ENCODE results near the gene EGLN2.
A peak's percentile ranks its signal among the peaks of the same experiment; 100 is the strongest.
"Not testable (repeated sequence)": the region's sequence is repeated elsewhere in the genome, so short reads cannot be mapped to it uniquely, and the experiment has no call there.

Gene EGLN2

DNA sequence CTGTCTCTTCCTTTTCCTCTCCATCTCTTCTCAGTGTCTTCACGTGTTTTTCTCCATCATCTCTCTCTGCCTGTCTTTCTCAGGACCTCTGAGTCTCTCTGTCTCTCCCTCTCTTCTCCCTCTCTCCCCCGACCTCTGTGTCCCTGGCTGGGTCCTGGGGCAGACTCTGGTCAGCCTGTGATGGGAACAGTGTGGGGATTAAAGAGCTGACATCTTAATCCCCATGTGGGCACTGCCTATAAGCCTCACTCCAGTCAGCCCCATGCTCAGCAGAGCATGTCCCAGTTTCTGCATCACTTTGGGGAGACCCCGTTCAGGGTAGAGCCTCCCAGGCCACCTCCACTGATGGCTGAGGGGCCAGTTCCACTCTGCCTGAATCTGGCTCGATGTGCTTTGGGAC is 16.2 kb downstream of the EGLN2 start:
- DNase-seq (ENCODE audit: low read depth in 1 of 2, low spot score in 1 of 2), result no peak

DNA sequence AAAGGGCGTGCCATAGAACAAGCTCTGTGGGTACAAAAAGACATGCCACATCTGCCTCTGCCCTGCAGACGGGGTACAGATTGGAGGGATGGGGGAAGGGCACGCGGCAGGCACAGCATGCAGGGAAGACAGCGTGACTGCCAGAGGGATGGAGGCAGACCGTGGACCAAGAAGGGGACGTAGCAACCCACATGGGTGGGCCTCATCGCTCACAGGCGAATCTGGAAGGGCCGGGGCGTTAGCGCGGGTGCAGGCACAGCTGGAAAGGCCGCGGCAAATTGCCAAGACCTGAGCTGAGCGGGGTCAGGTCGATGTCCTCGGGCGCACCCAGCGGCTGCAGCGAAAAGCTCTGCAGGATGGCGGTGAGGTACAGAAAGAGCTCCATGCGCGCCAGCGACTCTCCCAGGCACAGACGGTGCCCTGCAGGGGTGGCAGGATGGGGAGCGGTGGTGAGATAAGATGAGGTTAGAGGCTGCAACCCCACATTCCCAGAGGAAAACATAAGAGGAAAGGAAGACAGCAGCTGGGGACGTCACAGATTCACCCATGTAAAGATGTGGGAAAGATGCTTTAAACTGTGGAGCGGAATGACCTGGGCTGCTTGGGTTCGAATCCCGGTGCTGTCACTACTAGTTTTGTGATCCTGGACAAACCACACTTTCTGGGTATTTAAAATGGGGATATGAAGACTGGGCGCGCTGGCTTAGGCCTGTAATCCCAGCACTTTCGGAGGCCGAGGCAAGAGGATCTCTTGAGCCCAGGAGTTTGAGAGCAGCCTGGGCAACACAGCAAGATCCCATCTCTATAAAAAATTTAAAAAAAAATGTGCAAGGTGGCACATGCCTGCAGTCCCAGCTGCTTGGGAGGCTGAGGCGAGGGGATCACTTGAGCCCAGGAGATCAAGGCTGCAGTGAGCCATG is 19.7 kb downstream of the EGLN2 start:
- peak; percentile 55 to 67 for DNase-seq (ENCODE audit: low read depth in 1 of 2, low spot score in 1 of 2)

DNA sequence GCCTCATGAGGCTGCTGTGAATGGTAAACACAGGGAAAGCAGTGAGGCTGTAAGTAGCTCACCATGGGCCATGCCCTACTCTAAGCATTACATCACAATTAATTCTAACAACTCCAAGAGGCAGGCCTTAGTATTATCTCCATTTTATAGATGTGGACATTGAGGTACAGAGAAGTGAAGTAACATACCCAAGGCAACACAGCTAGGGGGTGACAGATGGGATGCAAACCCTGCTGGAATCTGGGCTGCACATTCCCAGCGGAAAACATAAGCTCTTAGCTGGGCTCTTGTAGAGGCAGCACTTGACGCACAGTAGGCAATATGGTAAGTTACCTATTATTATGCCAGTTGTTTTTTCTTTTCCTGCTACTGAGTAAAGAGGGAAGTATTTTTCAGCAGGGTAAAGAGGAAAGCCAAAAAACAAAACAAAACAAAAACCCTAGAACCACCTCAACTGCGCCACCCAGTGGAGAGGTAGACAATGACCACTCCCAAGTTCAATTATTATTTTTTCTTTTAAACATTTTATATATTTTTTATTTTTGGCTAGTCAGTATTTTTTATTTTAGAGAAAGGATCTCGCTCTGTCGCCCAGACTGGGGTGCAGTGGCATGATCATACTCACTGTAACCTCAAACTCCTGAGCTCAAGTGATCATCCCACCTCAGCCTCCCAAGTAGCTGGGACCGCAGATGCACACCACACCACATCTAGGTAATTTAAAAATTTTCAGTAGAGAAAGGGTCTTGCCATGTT is 20.7 kb downstream of the EGLN2 start:
- peak in 1 of 2 donors; percentile 47 for DNase-seq (ENCODE audit: low read depth in 1 of 2, low spot score in 1 of 2)

DNA sequence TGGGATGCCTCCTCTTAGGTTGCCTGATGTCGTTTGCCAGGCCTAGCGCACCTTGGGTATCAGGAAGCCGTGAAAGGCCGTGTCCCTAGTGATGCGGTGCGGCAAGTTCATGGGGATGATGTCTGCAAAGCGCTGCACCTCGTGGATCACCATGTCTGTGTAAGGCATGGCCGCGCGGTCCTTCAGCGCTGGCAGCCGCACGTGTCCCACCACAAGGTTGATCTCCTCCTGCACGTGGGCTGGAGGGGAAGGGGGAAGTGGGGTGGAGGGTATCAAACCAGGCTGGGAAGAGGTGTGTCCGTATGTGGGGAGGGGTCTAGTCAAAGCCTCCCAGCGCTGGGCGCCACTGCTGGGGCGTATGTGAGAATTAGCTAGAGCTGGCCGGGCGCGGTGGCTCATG is 23.2 kb downstream of the EGLN2 start:
- DNase-seq (ENCODE audit: low read depth in 1 of 2, low spot score in 1 of 2), result no peak

DNA sequence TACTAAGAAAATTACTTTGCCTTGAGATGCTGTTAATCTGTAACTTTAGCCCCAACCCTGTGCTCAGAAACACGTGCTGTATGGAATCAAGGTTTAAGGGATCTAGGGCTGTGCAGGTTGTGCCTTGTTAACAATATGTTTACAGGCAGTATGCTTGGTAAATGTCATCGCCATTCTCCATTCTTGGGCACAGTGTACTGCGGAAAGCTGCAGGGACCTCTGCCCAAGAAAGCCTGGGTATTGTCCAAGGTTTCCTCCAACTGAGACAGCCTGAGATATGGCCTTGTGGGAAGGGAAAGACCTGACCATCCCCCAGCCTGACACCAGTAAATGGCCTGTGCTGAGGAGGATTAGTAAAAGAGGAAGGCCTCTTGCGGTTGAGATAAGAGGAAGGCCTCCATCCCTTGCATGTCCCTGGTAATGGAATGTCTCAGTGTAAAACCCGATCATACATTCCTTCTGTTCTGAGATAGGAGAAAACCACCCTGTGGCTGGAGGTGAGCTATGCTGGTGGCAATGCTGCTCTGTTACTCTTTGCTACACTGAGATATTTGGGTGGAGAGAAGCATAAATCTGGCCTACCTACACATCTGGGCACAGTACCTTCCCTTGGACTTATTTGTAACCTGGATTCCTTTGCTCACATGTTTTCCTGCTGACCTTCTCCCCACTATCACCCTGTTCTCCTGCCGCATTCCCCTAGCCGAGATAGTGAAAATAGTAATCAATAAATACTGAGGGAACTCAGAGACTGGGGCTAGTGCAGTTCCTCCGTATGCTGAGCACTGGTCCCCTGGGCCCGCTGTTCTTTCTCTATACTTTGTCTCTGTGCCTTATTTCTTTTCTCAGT is 23.9 kb downstream of the EGLN2 start:
- not testable (repeated sequence) for DNase-seq (ENCODE audit: low read depth in 1 of 2, low spot score in 1 of 2)

DNA sequence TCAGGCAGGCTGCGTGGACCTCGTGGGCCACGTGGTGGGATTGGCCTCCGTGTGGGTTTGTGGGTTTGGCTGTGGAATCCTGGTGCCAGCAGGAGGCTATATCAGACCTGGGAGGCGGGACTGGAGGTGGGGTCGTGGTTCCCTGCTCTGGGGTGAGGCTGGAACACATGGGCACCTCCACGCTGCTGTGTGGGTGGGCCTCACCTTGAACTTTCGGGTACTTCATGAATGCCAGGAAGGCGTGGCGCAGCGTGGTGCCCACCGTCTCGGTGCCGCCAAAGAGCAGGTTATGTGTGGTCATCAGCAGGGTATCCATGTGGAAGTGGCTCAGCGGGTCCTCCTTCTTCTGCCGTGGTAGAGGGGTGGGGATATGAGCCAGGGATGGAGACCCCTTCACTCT is 25.9 kb downstream of the EGLN2 start:
- not testable (repeated sequence) for DNase-seq (ENCODE audit: low read depth in 1 of 2, low spot score in 1 of 2)

DNA sequence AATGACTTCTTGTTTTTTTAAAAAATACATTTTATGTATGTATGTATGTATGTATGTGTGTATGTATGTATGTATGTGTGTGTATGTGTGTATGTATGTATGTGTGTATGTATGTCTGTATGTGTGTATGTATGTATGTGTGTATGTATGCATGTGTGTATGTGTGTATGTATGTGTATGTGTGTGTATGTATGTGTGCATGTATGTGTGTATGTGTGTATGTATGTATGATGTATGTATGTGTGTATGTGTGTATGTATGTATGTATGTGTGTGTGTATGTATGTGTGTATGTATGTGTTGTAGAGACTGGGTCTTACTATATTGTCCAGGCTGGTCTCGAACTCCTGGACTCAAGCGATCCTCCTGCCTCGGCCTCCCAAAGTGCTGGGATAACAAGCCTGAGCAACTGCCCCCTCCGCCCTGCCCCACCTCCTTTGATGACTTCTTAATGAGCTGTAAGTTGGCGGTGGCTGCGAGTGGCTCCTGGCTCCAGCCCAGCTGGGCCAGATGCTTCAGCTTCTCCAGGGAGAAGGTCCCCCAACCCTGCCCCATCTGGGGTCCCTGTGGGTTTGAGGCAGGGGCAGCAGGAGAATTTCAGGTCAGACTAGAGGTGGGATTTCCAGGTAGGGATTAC is 26.6 kb downstream of the EGLN2 start:
- not testable (repeated sequence) for DNase-seq (ENCODE audit: low read depth in 1 of 2, low spot score in 1 of 2)

DNA sequence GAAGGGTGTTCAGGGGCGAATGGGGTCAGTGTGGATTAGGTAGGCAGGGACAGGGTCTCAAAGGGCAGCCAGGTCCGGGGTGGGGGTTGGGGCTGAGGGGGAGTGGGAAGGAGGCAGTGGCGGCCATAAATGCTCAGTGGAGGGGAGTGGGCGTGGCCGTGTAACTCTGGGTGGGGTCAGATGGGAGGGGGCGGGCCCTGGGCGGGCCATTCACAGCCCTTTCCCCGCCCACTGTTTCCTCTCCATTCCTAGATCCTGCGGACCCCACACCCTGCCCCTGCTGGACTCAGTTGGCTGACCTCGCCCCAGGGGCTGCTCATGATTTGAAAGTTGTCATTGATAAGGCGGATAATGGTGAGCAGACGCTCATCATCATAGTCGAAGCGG is 27.3 kb downstream of the EGLN2 start:
- not testable (repeated sequence) for DNase-seq (ENCODE audit: low read depth in 1 of 2, low spot score in 1 of 2)

DNA sequence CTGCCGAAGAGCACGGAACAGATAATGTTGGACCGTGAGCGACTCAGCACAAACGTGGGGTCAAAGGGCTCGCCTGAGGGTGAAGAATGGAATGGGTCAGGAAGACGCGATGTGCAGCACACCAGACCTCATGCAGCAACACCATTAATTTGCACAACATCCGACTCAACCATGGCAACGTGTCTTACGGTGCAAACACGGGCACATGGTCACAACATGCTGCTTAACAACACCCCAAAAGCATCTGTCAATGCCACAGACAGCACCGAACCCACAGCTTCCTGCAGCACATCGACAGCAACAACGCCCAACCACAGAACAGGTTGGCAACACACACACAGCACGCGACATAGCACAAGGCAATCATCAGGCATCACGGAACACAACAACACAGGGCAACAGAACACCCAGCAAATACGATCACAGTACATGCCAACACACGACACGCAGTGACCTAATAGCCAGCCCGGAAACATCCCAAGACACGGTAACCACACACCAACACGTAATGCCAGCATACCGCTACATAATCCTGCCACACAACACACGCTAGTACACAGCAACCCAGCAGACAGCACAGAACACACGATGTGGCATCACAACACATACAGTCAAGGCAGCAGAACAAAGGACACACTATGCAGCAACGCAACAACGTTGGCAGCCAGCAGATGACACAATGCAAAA is 27.9 kb downstream of the EGLN2 start:
- DNase-seq (ENCODE audit: low read depth in 1 of 2, low spot score in 1 of 2), result peak in 1 of 2 donors; percentile 34

DNA sequence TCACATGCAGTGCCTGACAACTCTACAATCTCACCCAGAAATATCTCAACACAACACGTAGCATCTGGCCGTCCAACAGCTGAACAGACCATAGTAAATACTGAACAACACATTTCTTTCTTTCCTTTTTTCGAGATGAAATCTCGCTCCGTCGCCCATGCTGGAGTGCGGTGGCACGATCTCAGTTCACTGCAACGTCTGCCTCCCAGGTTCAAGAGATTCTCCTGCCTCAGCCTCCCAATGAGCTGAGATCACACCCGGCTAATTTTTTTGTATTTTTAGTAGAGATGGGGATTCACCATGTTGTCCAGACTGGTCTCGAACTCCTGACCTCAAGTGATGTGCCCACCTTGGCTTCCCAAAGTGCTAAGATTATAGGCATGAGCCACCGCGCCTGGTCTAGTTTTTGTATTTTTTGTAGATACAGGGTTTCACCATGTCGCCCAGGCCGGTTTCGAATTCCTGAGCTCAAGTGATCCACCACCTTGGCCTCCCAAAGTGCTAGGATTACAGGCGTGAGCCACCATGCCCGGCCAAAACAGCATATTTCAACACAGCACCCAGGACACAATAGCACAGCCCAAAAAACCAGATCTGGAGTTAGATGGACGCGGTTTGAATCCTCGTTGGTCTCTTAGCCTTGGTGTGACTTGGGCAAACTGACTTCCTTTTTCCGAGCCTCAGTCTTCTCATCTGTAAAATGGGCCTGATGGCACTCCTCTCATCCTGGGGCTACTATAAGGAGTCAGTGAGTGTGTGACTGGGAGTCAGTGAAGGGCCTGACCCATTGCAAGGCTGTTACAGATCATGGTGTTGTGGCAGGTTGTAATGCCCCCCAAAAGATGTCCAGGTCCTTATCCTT is 28.6 kb downstream of the EGLN2 start:
- no peak for DNase-seq (ENCODE audit: low read depth in 1 of 2, low spot score in 1 of 2)

DNA sequence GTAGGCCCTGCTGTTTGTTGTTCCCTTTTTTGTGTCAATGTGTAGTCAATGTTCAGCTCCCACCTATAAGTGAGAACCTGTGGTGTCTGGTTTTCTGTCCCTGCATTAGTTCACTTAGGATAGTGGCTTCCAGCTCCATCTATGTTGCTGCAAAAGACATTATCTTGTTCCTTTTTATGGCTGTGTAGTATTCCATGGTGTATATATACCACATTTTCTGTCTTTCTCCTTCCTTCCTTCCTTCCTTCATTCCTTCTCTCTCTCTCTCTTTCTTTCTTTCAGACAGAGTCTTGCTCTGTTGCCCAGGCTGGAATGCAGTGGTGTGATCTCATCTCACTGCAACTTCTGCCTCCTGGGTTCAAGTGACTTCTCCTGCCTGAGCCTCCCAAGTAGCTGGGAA is 30.2 kb downstream of the EGLN2 start:
- DNase-seq (ENCODE audit: low read depth in 1 of 2, low spot score in 1 of 2), result no peak

DNA sequence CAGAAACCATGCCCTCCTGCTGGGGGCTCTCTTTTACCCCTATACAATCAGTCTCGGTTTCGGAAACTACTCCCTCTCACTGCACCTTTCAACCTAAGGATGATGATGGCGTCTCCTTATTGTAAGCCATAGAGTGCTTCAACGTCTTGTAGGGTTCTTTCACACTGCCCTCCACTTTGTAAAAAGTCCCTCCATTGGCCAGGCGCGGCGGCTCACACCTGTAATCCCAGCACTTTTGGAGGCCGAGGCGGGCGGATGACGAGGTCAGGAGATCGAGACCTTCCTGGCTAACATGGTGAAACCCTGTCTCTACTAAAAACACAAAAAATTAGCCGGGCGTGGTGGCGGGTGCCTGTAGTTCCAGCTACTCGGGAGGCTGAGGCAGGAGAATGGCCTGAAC is 31.8 kb downstream of the EGLN2 start:
- DNase-seq (ENCODE audit: low read depth in 1 of 2, low spot score in 1 of 2), result not testable (repeated sequence)

DNA sequence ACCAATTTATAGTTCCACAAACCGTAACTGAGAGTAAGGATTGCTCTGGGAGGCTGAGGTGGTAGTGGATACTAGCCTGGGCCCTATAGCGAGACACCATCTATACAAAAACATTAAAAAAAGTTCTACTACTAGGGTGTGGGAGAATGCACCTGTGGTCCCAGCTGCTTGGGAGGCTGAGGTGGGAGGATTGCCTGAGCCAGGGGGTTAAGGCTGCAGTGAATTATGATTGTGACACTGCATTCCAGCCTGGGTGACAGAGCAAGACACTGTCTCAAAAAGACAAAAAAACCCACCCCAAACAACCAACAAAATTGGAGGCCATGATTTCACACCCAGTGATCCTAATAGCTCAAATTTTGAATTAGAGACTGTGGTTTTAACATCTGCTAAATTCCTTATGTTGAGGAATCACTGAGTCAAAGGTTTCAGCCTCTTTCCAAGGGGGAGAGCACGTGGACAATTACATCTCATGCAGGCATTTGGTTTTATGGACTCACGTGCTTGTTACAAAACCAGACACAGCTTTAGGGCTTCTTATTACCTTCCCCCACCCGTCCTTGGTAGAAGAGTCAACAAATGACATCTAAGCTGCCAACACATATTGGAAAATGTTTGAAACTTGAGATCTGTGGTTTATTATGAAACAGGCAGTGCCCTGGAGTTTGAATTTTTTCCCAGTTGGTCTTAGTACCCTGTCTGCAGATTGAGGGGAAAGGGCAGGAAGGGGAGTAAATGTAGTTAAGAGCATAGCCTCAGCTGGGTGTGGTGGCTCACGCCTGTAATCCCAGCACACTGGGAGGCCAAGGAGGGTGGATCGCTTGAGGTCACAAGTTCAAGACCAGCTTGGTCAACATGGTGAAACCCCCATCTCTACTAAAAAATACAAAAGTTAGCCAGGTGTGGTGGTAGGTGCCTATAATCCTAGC is 32.8 kb downstream of the EGLN2 start:
- DNase-seq (ENCODE audit: low read depth in 1 of 2, low spot score in 1 of 2), result no peak

DNA sequence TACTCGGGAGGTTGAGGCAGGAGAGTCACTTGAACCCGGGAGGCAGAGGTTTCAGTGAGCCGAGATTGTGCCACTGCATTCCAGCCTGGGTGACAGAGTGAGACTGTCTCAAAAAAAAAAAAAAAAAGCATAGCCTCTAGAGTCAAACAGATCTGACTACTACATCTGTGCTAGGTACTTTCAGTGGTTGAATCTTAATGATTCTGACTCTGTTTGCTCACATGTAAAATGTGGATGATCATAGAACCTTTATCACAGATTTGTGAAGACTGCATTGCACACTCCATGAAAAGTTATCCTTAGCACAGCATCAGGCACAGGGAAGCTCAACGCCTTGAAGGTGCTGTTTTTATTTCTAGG is 33.4 kb downstream of the EGLN2 start:
- not testable (repeated sequence) for DNase-seq (ENCODE audit: low read depth in 1 of 2, low spot score in 1 of 2)

DNA sequence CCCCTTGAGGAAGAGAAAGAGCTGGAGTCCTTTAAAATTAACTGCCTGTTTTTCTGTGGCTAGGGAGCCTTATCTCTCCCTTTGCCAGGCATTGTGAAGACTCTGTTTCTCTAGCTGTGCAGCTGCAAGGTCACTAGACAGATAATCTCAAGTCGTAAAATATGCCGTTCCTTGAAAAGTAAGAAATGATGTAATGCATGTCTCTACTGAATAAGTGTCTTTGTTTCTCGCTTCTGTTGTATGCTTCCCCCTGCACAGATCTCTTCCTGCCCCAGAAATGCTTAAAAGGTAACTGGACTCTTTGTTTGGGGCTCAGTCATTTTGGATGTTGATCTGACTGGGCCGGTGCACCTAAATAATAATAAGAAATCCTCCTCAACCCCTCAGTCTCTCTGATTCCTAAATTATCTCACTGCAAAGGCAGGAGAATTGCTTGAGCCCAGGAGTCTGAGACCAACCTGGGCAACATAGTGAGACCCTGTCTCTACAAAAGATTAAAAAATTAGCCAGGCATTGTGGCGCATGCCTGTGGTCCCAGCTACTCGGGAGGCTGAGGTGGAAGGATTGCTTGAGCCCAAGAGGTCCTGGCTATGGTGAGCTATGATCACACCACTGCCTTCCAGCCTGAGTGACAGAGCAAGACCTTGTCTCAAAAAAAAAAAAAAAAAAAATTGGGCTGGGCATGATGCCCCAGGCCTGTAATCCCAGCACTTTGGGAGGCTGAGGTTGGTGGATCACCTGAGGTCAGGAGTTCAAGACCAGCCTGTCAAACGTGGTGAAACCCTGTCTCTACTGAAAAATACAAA is 34.9 kb downstream of the EGLN2 start:
- not testable (repeated sequence) for DNase-seq (ENCODE audit: low read depth in 1 of 2, low spot score in 1 of 2)

DNA sequence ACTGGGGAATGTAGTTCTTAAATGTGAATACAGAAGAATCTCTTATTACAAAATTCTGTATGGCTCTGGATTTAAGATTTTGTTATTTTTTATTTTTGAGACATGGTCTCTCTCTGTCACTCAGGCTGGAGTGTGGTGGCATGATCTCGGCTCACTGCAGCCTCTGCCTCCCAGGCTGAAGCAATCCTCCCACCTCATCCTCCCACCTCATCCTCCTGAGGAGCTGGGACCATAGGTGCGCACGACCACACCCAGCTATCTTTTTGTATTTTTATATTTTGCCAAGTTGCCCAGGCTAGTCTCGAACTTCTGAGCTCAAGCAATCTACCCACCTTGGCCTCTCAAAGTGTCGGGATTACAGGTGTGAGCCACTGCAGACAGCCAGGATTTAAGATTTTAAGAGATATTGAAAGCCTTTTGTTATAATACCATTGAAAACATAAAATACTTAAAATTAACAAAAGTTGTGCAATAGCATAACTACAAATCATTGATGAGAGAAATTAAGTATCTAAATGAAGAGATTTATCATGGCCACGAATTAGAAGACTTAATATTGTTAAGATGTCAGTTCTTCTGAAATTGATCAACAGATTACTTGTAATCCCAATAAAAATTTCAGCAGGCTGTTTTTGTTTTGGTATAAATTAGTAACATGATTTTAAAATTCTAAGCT is 37.9 kb downstream of the EGLN2 start:
- no peak for DNase-seq (ENCODE audit: low read depth in 1 of 2, low spot score in 1 of 2)

DNA sequence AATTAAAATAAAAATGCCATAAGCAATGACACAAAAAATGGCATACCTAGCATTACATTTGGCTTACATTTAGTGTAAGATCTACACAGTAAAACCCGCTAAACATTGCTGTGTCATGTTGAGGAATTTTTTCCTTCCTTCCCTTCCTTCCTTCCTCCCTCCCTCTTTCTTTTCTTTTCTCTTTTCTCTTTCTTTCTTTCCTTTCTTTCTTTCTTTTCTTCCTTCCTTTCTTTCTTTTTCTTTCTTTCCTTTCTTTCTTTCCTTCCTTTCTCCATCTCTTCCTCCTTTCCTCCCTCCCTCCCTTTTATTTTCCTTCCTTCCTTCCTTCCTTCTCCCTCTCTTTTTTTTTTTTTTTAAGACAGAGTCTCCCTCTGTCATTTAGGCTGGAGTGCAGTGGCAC is 39.5 kb downstream of the EGLN2 start:
- DNase-seq (ENCODE audit: low read depth in 1 of 2, low spot score in 1 of 2), result not testable (repeated sequence)

Data from stimulated activated CD4-positive, alpha-beta T cell treated with anti-CD3 and anti-CD28 coated beads, Interleukin-15, amount 100 ng/mL, for 1 hour (primary cell).